WI38 (cell line): Measurements from ENCODE around the gene ZNF69.
"Not testable (repeated sequence)": the region's sequence is repeated elsewhere in the genome, so short reads cannot be mapped to it uniquely, and the experiment has no call there.

ENCODE experiments used
- H3K4me3 ChIP-seq: 2 replicates; pipeline ENCODE4 v1.5.1; 2011; ENCODE audit warnings: low read depth, mild to moderate bottlenecking, control low read depth, low read length
- CTCF ChIP-seq: IDR thresholded peaks from 2 replicates; pipeline ENCODE4 v1.5.1; 2012; ENCODE audit warnings: low read depth, mild to moderate bottlenecking, control low read depth, low read length

Gene ZNF69

DNA sequence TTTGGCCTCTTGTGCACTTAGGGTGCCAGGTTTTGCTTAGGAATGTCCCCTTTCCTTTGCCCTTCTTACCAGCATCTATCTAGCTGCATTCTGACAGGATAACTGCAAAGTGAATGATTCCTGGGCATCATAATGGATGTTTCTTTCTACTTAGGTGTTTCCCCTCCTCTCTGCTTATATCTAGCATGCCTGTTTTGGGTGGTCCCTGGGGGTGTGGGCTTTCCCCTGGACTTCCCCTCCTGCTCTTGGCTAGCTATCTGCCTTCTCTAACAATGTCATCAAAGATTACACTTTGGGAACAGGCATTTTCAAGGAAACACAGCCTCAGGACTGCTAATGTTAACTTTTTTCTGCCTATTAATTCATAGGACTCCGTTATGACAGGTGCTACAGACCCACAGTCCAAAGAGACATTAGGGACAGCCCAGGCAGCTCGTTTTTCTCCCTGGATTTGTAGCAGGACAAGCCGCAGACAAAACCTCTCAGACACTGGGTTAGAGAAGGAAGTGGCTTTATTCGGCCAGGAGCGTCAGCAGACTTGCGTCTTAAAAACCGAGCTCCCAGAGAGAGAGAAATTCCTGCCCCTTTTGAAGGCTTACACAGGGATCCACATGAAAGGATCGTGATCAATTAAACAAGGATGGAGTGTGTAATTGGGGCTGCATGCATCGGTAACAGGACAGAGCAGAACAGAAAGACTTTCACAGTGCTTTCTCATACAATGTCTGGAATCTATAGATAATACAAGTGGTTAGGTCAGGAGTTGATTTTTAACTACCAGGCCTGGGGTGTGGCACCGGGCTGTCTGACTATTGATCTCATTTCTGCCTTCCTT, 54.6 kb downstream of the ZNF69 start:
- no peak overlapping the region for H3K4me3 ChIP-seq
- no peak for TF ChIP-seq CTCF

DNA sequence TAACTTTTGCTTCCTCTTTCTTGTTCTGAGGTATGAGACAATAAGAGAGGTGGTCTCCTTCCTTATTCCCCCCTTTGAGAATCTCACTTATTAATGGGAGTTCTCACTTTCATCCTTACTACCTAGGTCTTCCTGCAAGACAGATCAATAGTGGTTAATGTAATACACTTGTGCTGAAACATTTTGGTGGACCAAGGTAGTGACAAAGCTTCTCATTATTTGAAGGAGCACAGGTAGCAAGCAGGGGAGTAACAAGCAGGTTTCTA, 55.2 kb downstream of the ZNF69 start:
- TF ChIP-seq CTCF, result no peak
- no peak overlapping the region for H3K4me3 ChIP-seq

GRCh38 chr19:11944656-11945055, 57.1 kb downstream of the ZNF69 start:
- no peak for TF ChIP-seq CTCF
- no peak overlapping the region for H3K4me3 ChIP-seq

DNA sequence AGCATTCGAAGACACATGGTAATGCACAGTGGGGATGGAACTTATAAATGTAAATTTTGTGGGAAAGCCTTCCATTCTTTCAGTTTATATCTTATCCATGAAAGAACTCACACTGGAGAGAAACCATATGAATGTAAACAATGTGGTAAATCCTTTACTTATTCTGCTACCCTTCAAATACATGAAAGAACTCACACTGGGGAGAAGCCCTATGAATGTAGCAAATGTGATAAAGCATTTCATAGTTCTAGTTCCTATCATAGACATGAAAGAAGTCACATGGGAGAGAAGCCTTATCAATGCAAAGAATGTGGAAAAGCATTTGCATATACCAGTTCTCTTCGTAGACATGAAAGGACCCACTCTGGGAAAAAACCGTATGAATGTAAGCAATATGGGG, 61.1 kb downstream of the ZNF69 start:
- H3K4me3 ChIP-seq, result no peak overlapping the region
- TF ChIP-seq CTCF, result no peak

GRCh38 chr19:11949201-11949600, 61.6 kb downstream of the ZNF69 start:
- TF ChIP-seq CTCF, result no peak
- H3K4me3 ChIP-seq, result no peak overlapping the region

GRCh38 chr19:11949614-11950080, 62.1 kb downstream of the ZNF69 start:
- not testable (repeated sequence) for H3K4me3 ChIP-seq

DNA sequence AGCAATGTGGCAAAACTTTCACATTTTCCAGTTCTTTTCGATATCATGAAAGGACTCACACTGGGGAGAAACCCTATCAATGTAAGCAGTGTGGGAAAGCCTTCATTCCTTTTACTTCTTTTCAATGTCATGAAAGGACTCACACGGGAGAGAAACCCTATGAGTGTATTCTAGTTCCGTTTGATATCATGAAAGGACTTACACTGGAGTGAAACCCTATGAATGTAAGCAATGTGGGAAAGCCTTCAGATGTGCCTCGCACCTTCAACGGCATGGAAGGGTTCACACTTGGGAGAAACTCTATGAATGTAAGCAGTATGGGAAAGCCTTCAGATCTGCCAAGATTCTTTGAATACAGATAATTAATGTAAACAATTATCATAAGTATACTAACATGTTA, 62.7 kb downstream of the ZNF69 start:
- no peak for TF ChIP-seq CTCF
- no peak overlapping the region for H3K4me3 ChIP-seq
